GM18909 (cell line): ENCODE results near the gene COPZ2.
"Not testable (repeated sequence)": the region's sequence is repeated elsewhere in the genome, so short reads cannot be mapped to it uniquely, and the experiment has no call there.

Source experiments
- ATAC-seq: cut with Tn5 transposase; IDR thresholded peaks from one replicate; pipeline ENCODE4 v1.9.1; 2021; ENCODE audit warnings: mild to moderate bottlenecking; ENCODE audit not compliant: unreplicated experiment, poor library complexity

Gene COPZ2

GRCh38 chr17:47990962-47991731, 46.5 kb downstream of the COPZ2 start:
- ATAC-seq = no peak

GRCh38 chr17:47989700-47990099, 47.9 kb downstream of the COPZ2 start:
- ATAC-seq = no peak

- no peak for ATAC-seq
Observed at GRCh38 chr17:47989159-47989558, 48.4 kb downstream of the COPZ2 start.

GRCh38 chr17:47988445-47988844, 49.2 kb downstream of the COPZ2 start:
- ATAC-seq = not testable (repeated sequence)

GRCh38 chr17:47987240-47987835, 50.3 kb downstream of the COPZ2 start:
- ATAC-seq = no peak

GRCh38 chr17:47986520-47986919, 51.1 kb downstream of the COPZ2 start:
- ATAC-seq = no peak

GRCh38 chr17:47983492-47984223, 53.9 kb downstream of the COPZ2 start:
- no peak for ATAC-seq

GRCh38 chr17:47982645-47983390, 54.8 kb downstream of the COPZ2 start:
- ATAC-seq = no peak

GRCh38 chr17:47982091-47982617, 55.4 kb downstream of the COPZ2 start:
- no peak for ATAC-seq

- ATAC-seq = no peak
Observed at GRCh38 chr17:47981462-47981861, 56.1 kb downstream of the COPZ2 start.

- ATAC-seq = no peak
Observed at GRCh38 chr17:47980541-47980940, 57.1 kb downstream of the COPZ2 start.

GRCh38 chr17:47978324-47978723, 59.3 kb downstream of the COPZ2 start:
- no peak for ATAC-seq
